ENCODE data around the gene PRM3.

The PRM3 gene, protein sequence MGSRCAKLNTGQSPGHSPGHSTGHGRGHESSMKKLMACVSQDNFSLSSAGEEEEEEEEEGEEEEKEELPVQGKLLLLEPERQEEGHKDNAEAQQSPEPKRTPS
- total RNA-seq = 0 reads per million in 3 donors

DNA sequence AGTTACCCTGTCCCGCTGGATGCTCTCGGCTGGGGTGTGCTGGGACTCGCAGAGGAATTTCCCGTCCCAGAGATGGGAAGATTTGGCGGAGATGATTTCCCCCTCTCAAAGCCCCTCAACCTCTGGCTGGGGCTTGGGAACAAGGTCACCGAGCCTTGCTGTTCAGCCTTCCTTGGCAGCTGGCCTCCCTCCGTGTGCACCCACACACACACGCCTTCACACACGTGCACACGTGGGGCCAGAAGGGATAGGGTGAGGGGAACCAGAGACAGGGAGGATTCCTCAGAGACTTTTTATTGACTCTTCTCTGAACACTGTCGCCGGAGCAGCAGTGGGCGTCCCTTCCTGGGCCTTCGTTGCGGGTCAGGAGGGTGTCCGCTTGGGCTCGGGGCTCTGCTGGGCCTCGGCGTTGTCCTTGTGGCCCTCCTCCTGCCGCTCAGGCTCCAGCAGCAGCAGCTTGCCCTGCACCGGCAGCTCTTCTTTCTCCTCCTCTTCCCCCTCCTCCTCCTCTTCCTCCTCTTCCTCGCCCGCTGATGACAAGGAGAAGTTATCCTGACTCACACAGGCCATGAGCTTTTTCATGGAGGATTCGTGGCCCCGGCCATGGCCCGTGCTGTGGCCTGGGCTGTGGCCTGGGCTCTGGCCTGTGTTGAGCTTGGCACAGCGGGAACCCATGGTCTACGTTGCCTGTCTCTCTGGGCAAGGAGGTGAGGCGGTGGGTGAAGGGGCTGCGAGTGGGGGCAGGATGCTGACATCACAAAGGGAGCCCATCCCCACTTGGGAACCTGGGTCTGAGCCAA lies at the start of gene PRM3:
Gene PRM3 (minus strand): TSS at position 709 of the 800 bp plus-strand sequence. CDS start 34 bp downstream, at position 675.
- Histone ChIP-seq H3K4me1 (ENCODE audit: control insufficient read depth, insufficient read depth, low read length, poor library complexity, severe bottlenecking) (no peaks in the 10 kb centered on the region), H3K27me3 (replicated peaks; ENCODE audit: control insufficient read depth, insufficient read depth, low read length, poor library complexity, severe bottlenecking) (no peaks in the 10 kb centered on the region), H3K9me3 (ENCODE audit: control insufficient read depth, low read length) (no peaks in the 10 kb centered on the region), H3K36me3 (ENCODE audit: control insufficient read depth, insufficient read depth, low read length) (no peaks in the 10 kb centered on the region), H3K27ac (ENCODE audit: insufficient read depth, low read length, poor library complexity, severe bottlenecking) (no peak within 1 kb of the TSS), H3K4me3 (ENCODE audit: insufficient read depth, low read depth, low read length, poor library complexity, severe bottlenecking) (no peak within 1 kb of the TSS)
- DNase-seq = no peak

- H3K4me1 ChIP-seq (ENCODE audit: control insufficient read depth, insufficient read depth, low read length, poor library complexity, severe bottlenecking) = peaks cover 2% of the 10 kb centered on the region
- H3K9me3 ChIP-seq (ENCODE audit: control insufficient read depth, low read length) = no peaks in the 10 kb centered on the region
- H3K27ac ChIP-seq (ENCODE audit: insufficient read depth, low read length, poor library complexity, severe bottlenecking) = no peak overlapping the region
- H3K36me3 ChIP-seq (ENCODE audit: control insufficient read depth, insufficient read depth, low read length) = no peaks in the 10 kb centered on the region
- no peak overlapping the region for H3K4me3 ChIP-seq (ENCODE audit: insufficient read depth, low read depth, low read length, poor library complexity, severe bottlenecking)
- no peaks in the 10 kb centered on the region for H3K27me3 ChIP-seq (replicated peaks; ENCODE audit: control insufficient read depth, insufficient read depth, low read length, poor library complexity, severe bottlenecking)
- DNase-seq = no peak
These were observed 49.4 kb upstream of the PRM3 start for GRCh38 chr16:11322823-11323222.

- no peak for DNase-seq
- no peaks in the 10 kb centered on the region for H3K27me3 ChIP-seq (replicated peaks; ENCODE audit: control insufficient read depth, insufficient read depth, low read length, poor library complexity, severe bottlenecking)
- H3K36me3 ChIP-seq (ENCODE audit: control insufficient read depth, insufficient read depth, low read length) = no peaks in the 10 kb centered on the region
- no peak overlapping the region for H3K4me3 ChIP-seq (ENCODE audit: insufficient read depth, low read depth, low read length, poor library complexity, severe bottlenecking)
- H3K4me1 ChIP-seq (ENCODE audit: control insufficient read depth, insufficient read depth, low read length, poor library complexity, severe bottlenecking) = no peaks in the 10 kb centered on the region
- no peaks in the 10 kb centered on the region for H3K9me3 ChIP-seq (ENCODE audit: control insufficient read depth, low read length)
- H3K27ac ChIP-seq (ENCODE audit: insufficient read depth, low read length, poor library complexity, severe bottlenecking) = no peak overlapping the region
These were observed 48.2 kb upstream of the PRM3 start for GRCh38 chr16:11321662-11322061.

- H3K4me3 ChIP-seq (ENCODE audit: insufficient read depth, low read depth, low read length, poor library complexity, severe bottlenecking) = no peak overlapping the region
These were observed 46.7 kb upstream of the PRM3 start for GRCh38 chr16:11320170-11320569.

GRCh38 chr16:11319529-11320146 lies 46.2 kb upstream of the PRM3 start:
- Histone ChIP-seq H3K4me1 (ENCODE audit: control insufficient read depth, insufficient read depth, low read length, poor library complexity, severe bottlenecking) (no peaks in the 10 kb centered on the region), H3K27me3 (replicated peaks; ENCODE audit: control insufficient read depth, insufficient read depth, low read length, poor library complexity, severe bottlenecking) (no peaks in the 10 kb centered on the region), H3K4me3 (ENCODE audit: insufficient read depth, low read depth, low read length, poor library complexity, severe bottlenecking) (no peak overlapping the region), H3K9me3 (ENCODE audit: control insufficient read depth, low read length) (no peaks in the 10 kb centered on the region), H3K27ac (ENCODE audit: insufficient read depth, low read length, poor library complexity, severe bottlenecking) (no peak overlapping the region), H3K36me3 (ENCODE audit: control insufficient read depth, insufficient read depth, low read length) (no peaks in the 10 kb centered on the region)
- no peak for DNase-seq

More at GRCh38 chr16:11320170-11320569, 46.7 kb upstream of the PRM3 start:
- DNase-seq = no peak
- no peaks in the 10 kb centered on the region for H3K4me1 ChIP-seq (ENCODE audit: control insufficient read depth, insufficient read depth, low read length, poor library complexity, severe bottlenecking)
- no peaks in the 10 kb centered on the region for H3K27me3 ChIP-seq (replicated peaks; ENCODE audit: control insufficient read depth, insufficient read depth, low read length, poor library complexity, severe bottlenecking)
- no peaks in the 10 kb centered on the region for H3K9me3 ChIP-seq (ENCODE audit: control insufficient read depth, low read length)
- H3K36me3 ChIP-seq (ENCODE audit: control insufficient read depth, insufficient read depth, low read length) = no peaks in the 10 kb centered on the region
- no peak overlapping the region for H3K27ac ChIP-seq (ENCODE audit: insufficient read depth, low read length, poor library complexity, severe bottlenecking)

GRCh38 chr16:11318817-11319216 lies 45.4 kb upstream of the PRM3 start:
- no peak for DNase-seq
- no peaks in the 10 kb centered on the region for H3K9me3 ChIP-seq (ENCODE audit: control insufficient read depth, low read length)
- H3K4me3 ChIP-seq (ENCODE audit: insufficient read depth, low read depth, low read length, poor library complexity, severe bottlenecking) = no peak overlapping the region
- H3K36me3 ChIP-seq (ENCODE audit: control insufficient read depth, insufficient read depth, low read length) = no peaks in the 10 kb centered on the region
- no peaks in the 10 kb centered on the region for H3K27me3 ChIP-seq (replicated peaks; ENCODE audit: control insufficient read depth, insufficient read depth, low read length, poor library complexity, severe bottlenecking)
- H3K27ac ChIP-seq (ENCODE audit: insufficient read depth, low read length, poor library complexity, severe bottlenecking) = no peak overlapping the region
- H3K4me1 ChIP-seq (ENCODE audit: control insufficient read depth, insufficient read depth, low read length, poor library complexity, severe bottlenecking) = no peaks in the 10 kb centered on the region

DNA sequence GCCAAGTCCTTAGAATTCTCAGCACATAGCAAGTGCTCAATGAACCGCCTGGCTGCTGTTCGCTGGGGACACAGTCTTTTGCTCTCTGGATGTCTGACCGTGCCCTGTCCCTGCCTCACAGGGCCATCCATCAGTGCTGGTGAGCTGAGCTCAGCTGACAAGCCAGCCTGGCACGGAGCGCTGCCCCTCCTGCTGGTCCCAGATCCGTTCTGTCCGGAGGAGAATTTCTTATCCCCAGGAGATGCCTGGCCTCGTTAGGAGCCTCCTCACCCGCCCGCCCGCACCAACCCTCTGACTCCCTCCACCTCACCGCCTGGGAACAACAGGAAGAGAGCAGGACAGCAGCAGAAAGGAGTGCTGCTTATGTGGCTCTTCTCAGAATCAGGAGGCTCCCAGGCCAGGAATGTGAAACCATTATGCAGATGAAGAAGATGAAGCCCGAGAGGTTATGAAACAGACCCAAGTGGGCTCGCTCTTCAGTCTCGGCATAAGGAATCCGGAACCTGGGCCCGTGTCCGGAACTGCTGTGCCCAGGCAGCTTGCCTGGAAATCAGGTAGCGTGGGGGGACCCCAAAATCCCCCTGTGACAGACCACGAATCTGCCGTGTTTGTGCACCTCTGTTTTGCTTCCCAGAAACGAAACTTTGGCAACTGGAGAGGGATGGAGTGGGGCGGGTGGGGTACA lies 43.0 kb upstream of the PRM3 start:
- Histone ChIP-seq H3K9me3 (ENCODE audit: control insufficient read depth, low read length) (no peaks in the 10 kb centered on the region), H3K36me3 (ENCODE audit: control insufficient read depth, insufficient read depth, low read length) (no peaks in the 10 kb centered on the region), H3K27ac (ENCODE audit: insufficient read depth, low read length, poor library complexity, severe bottlenecking) (no peak overlapping the region), H3K27me3 (replicated peaks; ENCODE audit: control insufficient read depth, insufficient read depth, low read length, poor library complexity, severe bottlenecking) (no peaks in the 10 kb centered on the region), H3K4me3 (ENCODE audit: insufficient read depth, low read depth, low read length, poor library complexity, severe bottlenecking) (no peak overlapping the region), H3K4me1 (ENCODE audit: control insufficient read depth, insufficient read depth, low read length, poor library complexity, severe bottlenecking) (peaks cover 8% of the 10 kb centered on the region)
- no peak for DNase-seq

GRCh38 chr16:11315510-11315909 lies 42.1 kb upstream of the PRM3 start:
- DNase-seq = no peak
- Histone ChIP-seq H3K27me3 (replicated peaks; ENCODE audit: control insufficient read depth, insufficient read depth, low read length, poor library complexity, severe bottlenecking) (no peaks in the 10 kb centered on the region), H3K27ac (ENCODE audit: insufficient read depth, low read length, poor library complexity, severe bottlenecking) (no peak overlapping the region), H3K4me3 (ENCODE audit: insufficient read depth, low read depth, low read length, poor library complexity, severe bottlenecking) (no peak overlapping the region), H3K9me3 (ENCODE audit: control insufficient read depth, low read length) (no peaks in the 10 kb centered on the region), H3K4me1 (ENCODE audit: control insufficient read depth, insufficient read depth, low read length, poor library complexity, severe bottlenecking) (peaks cover 16% of the 10 kb centered on the region), H3K36me3 (ENCODE audit: control insufficient read depth, insufficient read depth, low read length) (no peaks in the 10 kb centered on the region)

- Histone ChIP-seq H3K4me3 (ENCODE audit: insufficient read depth, low read depth, low read length, poor library complexity, severe bottlenecking) (no peak overlapping the region), H3K9me3 (ENCODE audit: control insufficient read depth, low read length) (no peaks in the 10 kb centered on the region), H3K36me3 (ENCODE audit: control insufficient read depth, insufficient read depth, low read length) (no peaks in the 10 kb centered on the region), H3K4me1 (ENCODE audit: control insufficient read depth, insufficient read depth, low read length, poor library complexity, severe bottlenecking) (peaks cover 16% of the 10 kb centered on the region), H3K27ac (ENCODE audit: insufficient read depth, low read length, poor library complexity, severe bottlenecking) (no peak overlapping the region), H3K27me3 (replicated peaks; ENCODE audit: control insufficient read depth, insufficient read depth, low read length, poor library complexity, severe bottlenecking) (no peaks in the 10 kb centered on the region)
- DNase-seq = no peak
These were observed 41.0 kb upstream of the PRM3 start for GRCh38 chr16:11314309-11314894.

Measured in effector memory CD4-positive, alpha-beta T cell (primary cell).